ENCODE measurements around the gene OR8D1.

OR8D1 gene

GRCh38 chr11:124322356-124322755 is 8.6 kb upstream of the OR8D1 start:
- ATAC-seq (ENCODE audit: insufficient read depth, low read depth): no peak
- TF ChIP-seq EZH2 (IDR thresholded peaks at IDR 0.05; ENCODE audit: borderline replicate concordance, low read depth, low read length, severe bottlenecking): no peak
- no peak for TF ChIP-seq CTCF (IDR thresholded peaks at IDR 0.05; ENCODE audit: borderline replicate concordance, extremely low read depth, low read length, poor library complexity, severe bottlenecking)
- no peak overlapping the region for H3K27ac ChIP-seq (ENCODE audit: low read length)
- no peaks in the 10 kb centered on the region for H3K9me3 ChIP-seq (ENCODE audit: insufficient read depth, low read length, severe bottlenecking)
- H4K20me1 ChIP-seq (ENCODE audit: insufficient read depth, low read length): no peaks in the 10 kb centered on the region
- peaks cover 4% of the 10 kb centered on the region for H3K27me3 ChIP-seq (ENCODE audit: insufficient read depth, low read length, poor library complexity)
- H3K4me2 ChIP-seq (ENCODE audit: insufficient read depth, low read length): no peak overlapping the region
- no peaks in the 10 kb centered on the region for H3K36me3 ChIP-seq (ENCODE audit: insufficient read depth, low read length)
- no peak overlapping the region for H2AFZ ChIP-seq (ENCODE audit: low read depth, low read length)
- H3K9ac ChIP-seq (ENCODE audit: low read depth, low read length): no peak overlapping the region
- no peaks in the 10 kb centered on the region for H3K4me1 ChIP-seq (ENCODE audit: insufficient read depth, low read length)
- no peak overlapping the region for H3K4me3 ChIP-seq (ENCODE audit: low read depth in 1 of 2, low read length in 2 of 2)
- DNase-seq: no peak
- no peaks in the 10 kb centered on the region for H3K79me2 ChIP-seq (ENCODE audit: insufficient read depth, low read length)

GRCh38 chr11:124320097-124320496 is 6.3 kb upstream of the OR8D1 start, which contains the start of gene OR8D2:
TSS of gene OR8D2 (minus strand) at chr11:124320197. CDS start at chr11:124320197, 0 bp downstream.
- Histone ChIP-seq H3K36me3 (ENCODE audit: insufficient read depth, low read length) (no peaks in the 10 kb centered on the region), H3K9me3 (ENCODE audit: insufficient read depth, low read length, severe bottlenecking) (no peaks in the 10 kb centered on the region), H3K4me1 (ENCODE audit: insufficient read depth, low read length) (no peaks in the 10 kb centered on the region), H3K4me2 (ENCODE audit: insufficient read depth, low read length) (no peak within 1 kb of the TSS), H3K27me3 (ENCODE audit: insufficient read depth, low read length, poor library complexity) (peaks cover 4% of the 10 kb centered on the region), H3K4me3 (ENCODE audit: low read depth in 1 of 2, low read length in 2 of 2) (no peak within 1 kb of the TSS), H3K27ac (ENCODE audit: low read length) (no peak within 1 kb of the TSS), H2AFZ (ENCODE audit: low read depth, low read length) (no peak within 1 kb of the TSS), H3K9ac (ENCODE audit: low read depth, low read length) (no peak within 1 kb of the TSS), H4K20me1 (ENCODE audit: insufficient read depth, low read length) (no peaks in the 10 kb centered on the region), H3K79me2 (ENCODE audit: insufficient read depth, low read length) (no peaks in the 10 kb centered on the region)
- no peak for TF ChIP-seq EZH2 (IDR thresholded peaks at IDR 0.05; ENCODE audit: borderline replicate concordance, low read depth, low read length, severe bottlenecking)
- TF ChIP-seq CTCF (IDR thresholded peaks at IDR 0.05; ENCODE audit: borderline replicate concordance, extremely low read depth, low read length, poor library complexity, severe bottlenecking): no peak
- ATAC-seq (ENCODE audit: insufficient read depth, low read depth): no peak
- DNase-seq: no peak

GRCh38 chr11:124315052-124315451 is 1.3 kb upstream of the OR8D1 start:
- Histone ChIP-seq H4K20me1 (ENCODE audit: insufficient read depth, low read length) (no peaks in the 10 kb centered on the region), H3K79me2 (ENCODE audit: insufficient read depth, low read length) (no peaks in the 10 kb centered on the region), H3K9ac (ENCODE audit: low read depth, low read length) (no peak overlapping the region), H3K9me3 (ENCODE audit: insufficient read depth, low read length, severe bottlenecking) (no peaks in the 10 kb centered on the region), H3K27me3 (ENCODE audit: insufficient read depth, low read length, poor library complexity) (no peaks in the 10 kb centered on the region), H3K27ac (ENCODE audit: low read length) (no peak overlapping the region), H3K4me1 (ENCODE audit: insufficient read depth, low read length) (no peaks in the 10 kb centered on the region), H2AFZ (ENCODE audit: low read depth, low read length) (no peak overlapping the region), H3K36me3 (ENCODE audit: insufficient read depth, low read length) (no peaks in the 10 kb centered on the region), H3K4me2 (ENCODE audit: insufficient read depth, low read length) (no peak overlapping the region), H3K4me3 (ENCODE audit: low read depth in 1 of 2, low read length in 2 of 2) (no peak overlapping the region)
- no peak for DNase-seq
- TF ChIP-seq CTCF (IDR thresholded peaks at IDR 0.05; ENCODE audit: borderline replicate concordance, extremely low read depth, low read length, poor library complexity, severe bottlenecking) (no peak), EZH2 (IDR thresholded peaks at IDR 0.05; ENCODE audit: borderline replicate concordance, low read depth, low read length, severe bottlenecking) (no peak)
- ATAC-seq (ENCODE audit: insufficient read depth, low read depth): no peak

- H3K4me2 ChIP-seq (ENCODE audit: insufficient read depth, low read length): no peak overlapping the region
- H3K27ac ChIP-seq (ENCODE audit: low read length): no peak overlapping the region
- no peak for TF ChIP-seq EZH2 (IDR thresholded peaks at IDR 0.05; ENCODE audit: borderline replicate concordance, low read depth, low read length, severe bottlenecking)
- no peak for TF ChIP-seq CTCF (IDR thresholded peaks at IDR 0.05; ENCODE audit: borderline replicate concordance, extremely low read depth, low read length, poor library complexity, severe bottlenecking)
These were observed 618 bp downstream of the OR8D1 start for GRCh38 chr11:124313131-124313530.

More at GRCh38 chr11:124313131-124313530, 618 bp downstream of the OR8D1 start:
- Histone ChIP-seq H3K9ac (ENCODE audit: low read depth, low read length) (no peak overlapping the region), H2AFZ (ENCODE audit: low read depth, low read length) (no peak overlapping the region), H3K9me3 (ENCODE audit: insufficient read depth, low read length, severe bottlenecking) (no peaks in the 10 kb centered on the region), H3K4me3 (ENCODE audit: low read depth in 1 of 2, low read length in 2 of 2) (no peak overlapping the region), H3K79me2 (ENCODE audit: insufficient read depth, low read length) (no peaks in the 10 kb centered on the region), H3K27me3 (ENCODE audit: insufficient read depth, low read length, poor library complexity) (no peaks in the 10 kb centered on the region), H3K4me1 (ENCODE audit: insufficient read depth, low read length) (no peaks in the 10 kb centered on the region), H3K36me3 (ENCODE audit: insufficient read depth, low read length) (no peaks in the 10 kb centered on the region), H4K20me1 (ENCODE audit: insufficient read depth, low read length) (no peaks in the 10 kb centered on the region)
- ATAC-seq (ENCODE audit: insufficient read depth, low read depth) (no peak), DNase-seq (no peak)
